Right renal pelvis (tissue), 4 donors: Measurements from ENCODE around the gene WDR18. TPM values are rescaled to one million over a fixed set of nuclear protein-coding genes. Genes with fewer than 3 reads are reported as not detected.
"Not testable (repeated sequence)": the region's sequence is repeated elsewhere in the genome, so short reads cannot be mapped to it uniquely, and the experiment has no call there.

ENCODE experiments used
- DNase-seq, 4 donors: peaks; one replicate each; pipeline ENCODE4 v3.0.0-alpha.2; 2013; ENCODE audit warnings: low read depth in 4 of 4, low spot score in 3 of 4, missing footprints in 1 of 4
- polyA plus RNA-seq, 4 donors: library from polyadenylated mRNA; unstranded; fragments of 120-200 nt; gene quantifications; one replicate each; pipeline ENCODE4 v1.2.1, GENCODE V29; 2013; ENCODE audit not compliant: insufficient read length in 4 of 4

WDR18 gene
- polyA plus RNA-seq, 4 donors: 33.6 to 78.8 (median 37.7) TPM

GRCh38 chr19:1017115-1017905 lies 33.2 kb downstream of the WDR18 start:
- DNase-seq: no peak

- no peak for DNase-seq
These were observed 33.8 kb downstream of the WDR18 start for GRCh38 chr19:1017906-1018305.

GRCh38 chr19:1018393-1018792 lies 34.2 kb downstream of the WDR18 start:
- DNase-seq: no peak

GRCh38 chr19:1018932-1019615 lies 34.9 kb downstream of the WDR18 start:
- no peak for DNase-seq

- no peak for DNase-seq
These were observed 35.4 kb downstream of the WDR18 start for GRCh38 chr19:1019616-1019961.

GRCh38 chr19:1019980-1020867 lies 36.1 kb downstream of the WDR18 start:
- no peak for DNase-seq

- DNase-seq: peak; percentile 90 to 96 (median 94)
These were observed 36.8 kb downstream of the WDR18 start, which contains the start of gene TMEM259 for GRCh38 chr19:1020868-1021425. Gene TMEM259 (minus strand): TSS chr19:1021123. CDS start chr19:1020996, 127 bp downstream.

GRCh38 chr19:1023883-1024188 lies 39.7 kb downstream of the WDR18 start:
- DNase-seq: not testable (repeated sequence)

GRCh38 chr19:1025080-1025479 lies 40.9 kb downstream of the WDR18 start:
- not testable (repeated sequence) for DNase-seq

- DNase-seq: peak in 2 of 4 donors; percentile 63 to 73
These were observed 42.0 kb downstream of the WDR18 start, which contains the start of gene CNN2 for GRCh38 chr19:1025960-1026782. Gene CNN2 (plus strand): TSS chr19:1026608. CDS start chr19:1026662, 54 bp downstream.

- DNase-seq: no peak
These were observed 42.9 kb downstream of the WDR18 start for GRCh38 chr19:1026783-1027649.

- DNase-seq: no peak
These were observed 43.5 kb downstream of the WDR18 start for GRCh38 chr19:1027650-1028061.

- peak in 3 of 4 donors; percentile 71 to 74 (median 72) for DNase-seq
These were observed 44.1 kb downstream of the WDR18 start for GRCh38 chr19:1028062-1028926.

GRCh38 chr19:1032264-1032867 lies 48.2 kb downstream of the WDR18 start:
- DNase-seq: no peak

GRCh38 chr19:1035998-1036621 lies 52.0 kb downstream of the WDR18 start:
- DNase-seq: no peak

GRCh38 chr19:1037621-1038064 lies 53.5 kb downstream of the WDR18 start:
- DNase-seq: no peak
